Fibroblast of lung (primary cell): ENCODE results near the gene VSIR. TPM values are rescaled to one million over a fixed set of nuclear protein-coding genes. Genes with fewer than 3 reads are reported as not detected.

ENCODE experiments used
- DNase-seq, 2 donors: peaks; one replicate each; pipeline versions ENCODE4 v3.0.0 to v3.0.0-alpha.2; 2010; ENCODE audit warnings: low read depth in 2 of 2
- H2AFZ ChIP-seq: 2 replicates; pipeline ENCODE4 v1.5.1; 2012; ENCODE audit warnings: low read length, control low read depth, inconsistent platforms
- H3K27ac ChIP-seq: 2 replicates; pipeline ENCODE4 v1.5.1; 2011; ENCODE audit warnings: low read length, control low read depth; ENCODE audit not compliant: insufficient read depth
- H3K27me3 ChIP-seq: 2 replicates; pipeline ENCODE4 v1.5.1; 2011; ENCODE audit warnings: mild to moderate bottlenecking, low read length; ENCODE audit not compliant: control insufficient read depth, insufficient read depth
- H3K36me3 ChIP-seq: 2 replicates; pipeline ENCODE4 v1.5.1; 2011; ENCODE audit warnings: low read length; ENCODE audit not compliant: control insufficient read depth, insufficient read depth
- H3K4me1 ChIP-seq: 2 replicates; pipeline ENCODE4 v1.5.1; 2011; ENCODE audit warnings: low read length; ENCODE audit not compliant: control insufficient read depth, insufficient read depth; ENCODE audit errors: extremely low read depth
- H3K4me2 ChIP-seq: 2 replicates; pipeline ENCODE4 v1.5.1; 2011; ENCODE audit warnings: low read length, control low read depth; ENCODE audit not compliant: insufficient read depth; ENCODE audit errors: extremely low read depth
- H3K4me3 ChIP-seq, 4 experiments: fragments of 200-600 bp in 1 of 4; sonication (generic) in 1 of 4; replicated peaks in 1 of 4; 2 replicates each; pipeline ENCODE4 v1.5.1; 2011 to 2016; ENCODE audit warnings: low read length in 4 of 4, low read depth in 3 of 4, mild to moderate bottlenecking in 3 of 4, control low read depth in 2 of 4, inconsistent platforms in 1 of 4, mixed read lengths in 1 of 4; ENCODE audit not compliant: insufficient read depth in 1 of 4; ENCODE audit errors: control extremely low read depth in 1 of 4
- H3K79me2 ChIP-seq: 2 replicates; pipeline ENCODE4 v1.5.1; 2012; ENCODE audit warnings: mild to moderate bottlenecking, low read length, inconsistent platforms; ENCODE audit not compliant: control insufficient read depth, insufficient read depth
- H3K9ac ChIP-seq: 2 replicates; pipeline ENCODE4 v1.5.1; 2011; ENCODE audit warnings: mild to moderate bottlenecking, low read length, control low read depth; ENCODE audit not compliant: insufficient read depth
- H3K9me3 ChIP-seq: 2 replicates; pipeline ENCODE4 v1.5.1; 2012; ENCODE audit warnings: low read depth, low read length; ENCODE audit not compliant: control insufficient read depth, insufficient read depth
- H4K20me1 ChIP-seq: 2 replicates; pipeline ENCODE4 v1.5.1; 2011; ENCODE audit warnings: low read length; ENCODE audit not compliant: control insufficient read depth, insufficient read depth; ENCODE audit errors: extremely low read depth
- EZH2 ChIP-seq: IDR thresholded peaks from 2 replicates; pipeline ENCODE4 v1.5.1; 2012; ENCODE audit warnings: low read length, control low read depth, mild to moderate bottlenecking; ENCODE audit errors: missing control alignments
- polyA plus RNA-seq, 2 donors: library from polyadenylated mRNA; depleted of rRNA in 1 of 2; stranded (reverse) in 1 of 2; unstranded in 1 of 2; fragments of >200 nt; gene quantifications; 2 replicates each; pipeline ENCODE4 v1.2.1, GENCODE V29; 2011 to 2012; ENCODE audit warnings: missing spikeins in 1 of 2
- total RNA-seq: library from RNA; depleted of rRNA; stranded (reverse); fragments of >200 nt; gene quantifications from 2 replicates; pipeline ENCODE4 v1.2.1, GENCODE V29; 2014
- TF ChIP-seq, protein P1 (sequence below), 2 donors: IDR thresholded peaks in 1 of 2; conservative IDR thresholded peaks in 1 of 2; 1 replicate in 1 of 2; 2 replicates in 1 of 2; pipeline ENCODE4 v1.5.1; 2011 to 2012; ENCODE audit warnings: low read length in 2 of 2, control low read depth in 1 of 2, inconsistent platforms in 1 of 2, low read depth in 1 of 2, mild to moderate bottlenecking in 1 of 2

VSIR gene
- total and polyA plus RNA-seq, 2 donors (not counting 1 experiment from before 2014, with no cell fraction given): 39.9 to 44.1 TPM

DNA sequence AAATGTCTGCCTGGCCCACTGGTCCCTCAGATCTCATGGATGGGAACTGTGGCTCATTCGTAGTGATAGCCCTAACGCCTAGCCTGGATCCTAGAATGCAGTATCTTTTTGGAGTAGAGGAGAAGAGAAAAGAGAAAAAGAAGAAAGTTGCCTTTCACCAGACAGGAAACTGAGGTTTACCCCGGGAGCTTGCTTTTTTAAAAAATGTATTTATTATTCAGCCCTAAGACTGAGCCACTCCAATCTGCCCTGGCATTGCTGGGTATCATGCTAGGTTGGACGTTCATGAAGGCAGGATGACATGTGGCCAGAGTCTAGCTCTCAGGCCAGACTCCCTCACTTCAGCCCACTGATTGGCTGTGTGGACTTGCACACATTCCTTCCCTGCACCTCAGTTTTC, 32.3 kb downstream of the VSIR start:
- H3K4me1 ChIP-seq: peaks cover 2% of the 10 kb centered on the region
- no peaks in the 10 kb centered on the region for H4K20me1 ChIP-seq
- no peak overlapping the region for H3K4me2 ChIP-seq
- no peak overlapping the region for H2AFZ ChIP-seq
- DNase-seq: no peak
- no peak overlapping the region for H3K4me3 ChIP-seq
- H3K27ac ChIP-seq: no peak overlapping the region
- H3K36me3 ChIP-seq: no peaks in the 10 kb centered on the region
- no peaks in the 10 kb centered on the region for H3K27me3 ChIP-seq
- no peak overlapping the region for H3K9ac ChIP-seq
- H3K9me3 ChIP-seq: no peaks in the 10 kb centered on the region
- TF ChIP-seq, protein P1, sequence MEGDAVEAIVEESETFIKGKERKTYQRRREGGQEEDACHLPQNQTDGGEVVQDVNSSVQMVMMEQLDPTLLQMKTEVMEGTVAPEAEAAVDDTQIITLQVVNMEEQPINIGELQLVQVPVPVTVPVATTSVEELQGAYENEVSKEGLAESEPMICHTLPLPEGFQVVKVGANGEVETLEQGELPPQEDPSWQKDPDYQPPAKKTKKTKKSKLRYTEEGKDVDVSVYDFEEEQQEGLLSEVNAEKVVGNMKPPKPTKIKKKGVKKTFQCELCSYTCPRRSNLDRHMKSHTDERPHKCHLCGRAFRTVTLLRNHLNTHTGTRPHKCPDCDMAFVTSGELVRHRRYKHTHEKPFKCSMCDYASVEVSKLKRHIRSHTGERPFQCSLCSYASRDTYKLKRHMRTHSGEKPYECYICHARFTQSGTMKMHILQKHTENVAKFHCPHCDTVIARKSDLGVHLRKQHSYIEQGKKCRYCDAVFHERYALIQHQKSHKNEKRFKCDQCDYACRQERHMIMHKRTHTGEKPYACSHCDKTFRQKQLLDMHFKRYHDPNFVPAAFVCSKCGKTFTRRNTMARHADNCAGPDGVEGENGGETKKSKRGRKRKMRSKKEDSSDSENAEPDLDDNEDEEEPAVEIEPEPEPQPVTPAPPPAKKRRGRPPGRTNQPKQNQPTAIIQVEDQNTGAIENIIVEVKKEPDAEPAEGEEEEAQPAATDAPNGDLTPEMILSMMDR (conservative IDR thresholded peaks at IDR 0.05 in 1 of 2, IDR thresholded peaks at IDR 0.05 in 1 of 2; ENCODE audit: low read depth in 1 of 2, low read length in 2 of 2): no peak
- TF ChIP-seq EZH2: no peak
- no peaks in the 10 kb centered on the region for H3K79me2 ChIP-seq

DNA sequence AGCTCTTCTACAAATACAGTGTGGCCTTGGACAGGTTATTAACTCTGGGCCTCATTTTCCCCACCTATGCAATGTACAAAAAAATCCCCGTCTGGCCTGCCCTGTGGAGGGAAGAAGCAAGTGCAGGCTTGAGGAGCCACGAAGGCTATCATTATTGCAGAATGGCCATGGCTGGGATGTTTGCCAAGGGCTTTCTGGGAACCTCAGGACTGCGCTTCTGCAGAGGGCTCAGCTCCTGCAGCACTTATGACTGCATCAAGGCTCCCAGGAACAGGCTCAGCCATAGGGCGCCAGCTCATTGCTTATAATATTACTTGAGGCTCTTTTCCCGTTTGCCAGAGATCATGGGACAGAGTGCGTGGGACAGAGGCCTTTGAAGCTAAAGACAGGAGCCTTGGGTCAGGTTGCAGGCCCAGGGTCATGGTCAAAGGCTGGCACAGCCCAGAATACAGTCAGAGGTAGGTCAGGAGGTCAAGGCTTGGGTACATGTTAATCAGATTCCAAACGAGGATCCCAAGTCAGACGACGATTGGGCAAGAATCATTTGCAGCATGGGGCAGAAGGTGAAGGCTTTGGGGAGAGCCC, 33.2 kb downstream of the VSIR start:
- Histone ChIP-seq H3K4me2 (no peak overlapping the region), H3K27me3 (no peaks in the 10 kb centered on the region), H3K4me1 (peaks cover 2% of the 10 kb centered on the region), H3K27ac (no peak overlapping the region), H3K4me3 (no peak overlapping the region), H3K9me3 (no peaks in the 10 kb centered on the region), H2AFZ (no peak overlapping the region), H3K79me2 (no peaks in the 10 kb centered on the region), H3K36me3 (no peaks in the 10 kb centered on the region), H4K20me1 (no peaks in the 10 kb centered on the region), H3K9ac (no peak overlapping the region)
- DNase-seq: peak; percentile 41 to 46
- no peak for TF ChIP-seq EZH2
- TF ChIP-seq, protein P1 (conservative IDR thresholded peaks at IDR 0.05 in 1 of 2, IDR thresholded peaks at IDR 0.05 in 1 of 2; ENCODE audit: low read depth in 1 of 2, low read length in 2 of 2): no peak

GRCh38 chr10:71739358-71739900, 33.9 kb downstream of the VSIR start:
- H3K9me3 ChIP-seq: no peaks in the 10 kb centered on the region
- H3K4me2 ChIP-seq: no peak overlapping the region
- no peak overlapping the region for H3K4me3 ChIP-seq
- TF ChIP-seq, protein P1 (conservative IDR thresholded peaks at IDR 0.05 in 1 of 2, IDR thresholded peaks at IDR 0.05 in 1 of 2; ENCODE audit: low read depth in 1 of 2, low read length in 2 of 2): no peak
- no peak for TF ChIP-seq EZH2
- DNase-seq: no peak
- H3K4me1 ChIP-seq: peaks cover 2% of the 10 kb centered on the region
- no peak overlapping the region for H3K27ac ChIP-seq
- no peaks in the 10 kb centered on the region for H4K20me1 ChIP-seq
- no peaks in the 10 kb centered on the region for H3K27me3 ChIP-seq
- no peak overlapping the region for H3K9ac ChIP-seq
- H3K36me3 ChIP-seq: no peaks in the 10 kb centered on the region
- no peaks in the 10 kb centered on the region for H3K79me2 ChIP-seq
- H2AFZ ChIP-seq: no peak overlapping the region
